GM21515 (cell line): ENCODE data around the gene BMPER.
"Not testable (repeated sequence)": the region's sequence is repeated elsewhere in the genome, so short reads cannot be mapped to it uniquely, and the experiment has no call there.

ENCODE experiments used
- ATAC-seq: cut with Tn5 transposase; IDR thresholded peaks from one replicate; pipeline ENCODE4 v1.9.1; 2021; ENCODE audit not compliant: unreplicated experiment

The BMPER gene

DNA sequence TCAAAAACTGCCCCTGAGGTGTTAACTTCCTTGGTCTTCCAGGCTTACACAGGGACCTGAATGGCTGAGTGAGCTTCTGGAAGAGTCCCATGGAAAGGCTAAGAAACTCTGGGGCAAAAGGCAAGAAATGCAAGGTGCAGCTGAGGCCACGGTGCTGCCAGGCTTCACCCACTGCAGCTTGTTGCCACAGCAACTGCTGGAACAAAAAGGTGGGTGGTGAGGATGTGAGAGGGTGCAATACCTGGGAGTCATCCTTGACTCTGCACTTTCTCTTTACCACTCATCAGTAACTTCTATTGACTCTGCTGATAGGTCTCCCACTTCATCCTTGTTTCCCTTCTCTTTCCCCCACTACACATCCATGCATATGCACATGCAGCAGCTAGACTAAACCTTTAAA lies 258.6 kb downstream of the BMPER start:
- no peak for ATAC-seq

DNA sequence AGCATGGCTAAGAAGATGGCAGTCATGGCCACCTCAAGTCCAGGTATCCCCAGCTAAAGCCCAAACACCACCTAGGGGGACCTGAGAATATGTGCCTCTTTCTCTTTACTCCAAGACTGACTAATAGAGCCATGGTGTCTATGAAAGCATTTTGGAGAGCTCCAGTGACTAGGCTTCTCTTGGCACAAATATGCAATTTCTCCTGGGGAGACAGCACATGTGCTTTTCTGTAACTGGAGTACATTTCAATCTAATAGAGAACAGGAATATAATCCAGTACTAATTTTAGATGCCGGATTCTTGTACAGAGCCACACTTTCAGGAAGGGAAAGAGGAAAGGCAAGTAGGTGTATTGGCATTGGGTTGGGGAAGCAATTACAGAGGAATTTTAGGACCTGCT lies 260.1 kb downstream of the BMPER start:
- ATAC-seq = no peak

DNA sequence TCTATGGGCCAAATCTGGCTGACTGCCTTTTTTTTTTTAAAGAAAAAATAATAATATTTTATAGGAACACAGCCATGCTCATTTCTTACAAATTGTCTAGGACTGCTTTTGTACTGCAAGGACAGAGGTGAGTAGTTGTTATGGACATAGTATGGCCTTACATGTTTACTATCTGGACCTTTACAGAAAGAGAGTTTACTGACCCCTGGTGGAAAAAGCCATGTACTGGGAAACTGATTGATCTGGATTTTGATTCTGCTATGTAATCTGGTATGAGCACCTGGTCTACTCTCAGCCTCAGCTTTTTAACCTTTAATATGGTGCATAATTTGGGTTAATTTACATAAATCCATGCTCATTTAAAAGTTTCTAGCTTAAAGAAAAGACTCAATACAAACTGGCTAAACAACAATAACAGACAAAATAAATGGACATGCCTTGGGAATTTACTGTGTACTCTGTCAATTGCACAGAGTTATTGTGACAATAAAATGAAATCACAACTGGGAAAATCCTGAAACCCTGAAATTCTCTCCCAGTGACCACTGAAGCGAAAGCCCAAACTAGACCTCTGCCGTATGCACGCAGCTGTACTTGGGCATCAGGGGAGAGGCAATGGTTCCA lies 260.7 kb downstream of the BMPER start:
- ATAC-seq = no peak

DNA sequence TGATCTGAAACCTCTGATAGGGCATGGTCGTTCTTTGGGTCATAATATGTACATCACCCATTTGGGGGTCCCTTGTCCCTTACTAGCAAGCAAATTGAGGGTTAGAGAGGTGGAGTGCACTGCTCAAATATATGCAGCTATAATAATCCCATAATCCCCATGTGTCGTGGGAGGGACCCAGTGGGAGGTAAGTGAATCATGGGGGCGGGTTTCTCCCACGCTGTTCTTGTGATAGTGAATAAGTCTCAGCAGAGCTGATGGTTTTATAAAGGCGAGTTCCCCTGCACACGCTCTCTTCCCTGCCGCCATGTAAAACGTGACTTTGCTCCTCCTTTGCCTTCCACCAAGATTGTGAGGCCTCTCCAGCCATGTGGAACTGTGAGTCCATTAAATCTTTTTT lies 262.7 kb downstream of the BMPER start:
- no peak for ATAC-seq

DNA sequence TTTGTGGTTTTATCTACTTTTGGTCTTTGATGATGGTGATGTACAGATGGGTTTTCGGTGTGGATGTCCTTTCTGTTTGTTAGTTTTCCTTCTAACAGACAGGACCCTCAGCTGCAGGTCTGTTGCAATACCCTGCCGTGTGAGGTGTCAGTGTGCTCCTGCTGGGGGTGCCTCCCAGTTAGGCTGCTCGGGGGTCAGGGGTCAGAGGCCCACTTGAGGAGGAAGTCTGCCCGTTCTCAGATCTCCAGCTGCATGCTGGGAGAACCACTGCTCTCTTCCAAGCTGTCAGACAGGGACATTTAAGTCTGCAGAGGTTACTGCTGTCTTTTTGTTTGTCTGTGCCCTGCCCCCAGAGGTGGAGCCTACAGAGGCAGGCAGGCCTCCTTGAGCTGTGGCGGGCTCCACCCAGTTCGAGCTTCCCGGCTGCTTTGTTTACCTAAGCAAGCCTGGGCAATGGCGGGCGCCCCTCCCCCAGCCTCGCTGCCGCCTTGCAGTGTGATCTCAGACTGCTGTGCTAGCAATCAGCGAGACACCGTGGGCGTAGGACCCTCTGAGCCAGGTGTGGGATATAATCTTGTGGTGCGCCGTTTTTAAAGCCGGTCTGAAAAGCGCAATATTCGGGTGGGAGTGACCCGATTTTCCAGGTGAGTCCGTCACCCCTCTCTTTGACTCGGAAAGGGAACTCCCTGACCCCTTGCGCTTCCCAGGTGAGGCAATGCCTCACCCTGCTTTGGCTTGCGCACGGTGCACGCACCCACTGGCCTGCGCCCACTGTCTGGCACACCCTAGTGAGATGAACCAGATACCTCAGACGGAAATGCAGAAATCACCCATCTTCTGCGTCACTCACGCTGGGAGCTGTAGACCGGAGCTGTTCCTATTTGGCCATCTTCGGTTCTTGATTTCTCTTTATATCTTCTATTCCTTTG lies 269.6 kb downstream of the BMPER start:
- not testable (repeated sequence) for ATAC-seq

DNA sequence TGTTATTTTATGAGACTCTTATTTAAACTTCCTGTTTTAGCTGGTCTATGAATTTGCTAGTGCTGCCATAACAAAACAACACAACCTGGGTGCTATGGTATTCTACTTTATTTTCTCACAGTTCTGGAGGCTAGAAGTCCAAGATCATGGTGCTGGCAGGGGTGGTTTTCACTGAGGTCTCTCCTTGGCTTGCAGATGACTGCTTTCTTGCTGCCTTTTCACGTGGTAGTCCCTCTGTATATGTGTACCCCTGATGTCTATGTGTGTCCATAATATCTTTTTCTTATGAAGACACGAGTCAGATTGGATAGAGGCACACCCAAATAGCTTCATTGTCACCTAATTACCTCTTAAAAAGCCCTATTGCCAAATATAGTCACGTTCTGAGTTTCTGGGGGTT lies 270.5 kb downstream of the BMPER start:
- ATAC-seq = no peak

DNA sequence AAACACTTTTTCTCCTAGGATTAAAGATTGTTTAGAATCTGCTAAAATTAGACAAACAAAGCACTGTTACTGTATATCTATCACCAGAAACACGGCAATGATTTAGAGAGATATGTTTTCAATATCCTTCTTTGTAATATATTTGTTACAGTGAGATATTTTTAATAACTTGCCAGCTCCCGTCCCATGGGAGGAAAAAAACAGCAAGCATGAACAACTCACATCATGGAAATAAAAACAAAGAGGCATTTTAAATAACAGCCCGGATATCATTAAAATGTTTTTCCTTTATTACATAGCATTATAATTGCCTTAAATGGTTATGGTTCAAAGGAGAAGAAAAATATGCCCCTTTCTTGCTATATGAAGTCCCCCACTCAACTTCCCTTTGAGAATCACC lies 272.1 kb downstream of the BMPER start:
- ATAC-seq = no peak

DNA sequence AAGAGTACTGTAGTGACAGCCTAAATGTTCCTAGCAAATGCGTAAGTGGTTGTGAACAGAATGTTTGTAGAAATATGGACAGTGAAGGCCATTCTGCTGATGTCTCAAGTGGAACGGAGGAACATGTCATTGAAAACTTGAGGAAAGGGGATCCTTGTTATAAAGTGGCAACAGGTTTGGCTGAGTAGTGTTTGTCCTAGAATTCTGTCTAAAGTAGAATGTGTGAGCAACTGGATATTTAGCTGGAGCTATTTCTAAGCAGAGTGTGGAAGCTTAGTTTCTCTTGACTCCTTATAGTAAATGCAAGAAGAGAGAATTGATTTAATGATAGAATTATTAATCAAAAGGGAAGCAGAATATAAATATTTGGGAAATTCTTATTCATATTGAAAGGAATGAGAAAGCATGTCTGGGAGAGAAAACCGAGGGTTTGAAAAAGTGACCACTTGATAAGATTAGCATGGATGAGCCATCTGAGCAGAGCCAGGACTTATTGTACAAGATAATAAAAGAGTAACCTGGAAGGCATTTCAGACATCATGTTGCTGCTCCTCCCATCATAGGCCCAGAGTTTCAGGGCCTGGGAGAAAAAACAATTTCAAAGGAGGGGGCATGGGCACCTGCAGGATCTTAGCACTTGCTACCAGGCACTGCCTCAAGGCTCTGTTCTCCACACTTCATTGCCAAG lies 276.1 kb downstream of the BMPER start:
- no peak for ATAC-seq

DNA sequence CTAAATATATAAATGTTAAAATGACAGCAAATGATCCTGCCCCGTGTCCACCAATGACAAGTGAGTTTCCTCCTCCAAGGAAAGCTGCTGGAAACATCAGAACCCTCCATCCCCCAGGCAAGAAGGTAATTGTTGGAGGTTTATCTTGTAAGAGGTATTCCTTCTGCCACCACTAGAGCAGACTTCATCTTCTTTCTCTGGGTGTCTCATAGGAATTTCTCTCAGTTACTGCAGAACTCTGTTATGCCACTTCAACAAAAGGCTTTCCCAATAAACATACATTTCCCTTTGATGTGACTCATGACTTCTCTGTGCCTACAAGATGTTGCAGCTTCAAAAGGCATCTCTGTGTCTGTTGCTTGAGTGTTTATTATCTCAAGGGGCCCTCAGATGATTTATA lies 279.1 kb downstream of the BMPER start:
- no peak for ATAC-seq

DNA sequence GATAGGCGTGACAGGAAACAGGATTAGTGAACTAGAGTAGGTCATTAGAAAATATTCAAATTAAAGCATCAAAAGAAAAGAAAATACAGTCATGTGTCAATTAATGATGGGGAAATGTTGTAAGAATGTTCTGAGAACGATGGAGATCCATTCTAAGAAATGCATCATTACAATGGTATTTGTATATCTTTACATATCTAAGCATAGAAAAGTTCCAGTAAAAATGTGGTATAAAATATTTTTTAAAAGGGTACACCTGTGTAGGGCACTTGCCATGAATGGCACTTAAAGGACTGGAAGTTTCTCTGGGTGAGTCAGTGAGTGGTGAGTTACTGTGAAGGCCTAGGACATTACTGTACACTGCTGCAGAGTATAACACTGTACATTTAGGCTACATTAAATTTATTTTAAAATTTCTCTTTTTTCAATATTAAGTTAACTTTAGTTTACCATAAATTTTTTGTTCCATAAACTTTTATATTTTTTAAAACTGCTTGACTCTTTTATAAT lies 282.5 kb downstream of the BMPER start:
- no peak for ATAC-seq

DNA sequence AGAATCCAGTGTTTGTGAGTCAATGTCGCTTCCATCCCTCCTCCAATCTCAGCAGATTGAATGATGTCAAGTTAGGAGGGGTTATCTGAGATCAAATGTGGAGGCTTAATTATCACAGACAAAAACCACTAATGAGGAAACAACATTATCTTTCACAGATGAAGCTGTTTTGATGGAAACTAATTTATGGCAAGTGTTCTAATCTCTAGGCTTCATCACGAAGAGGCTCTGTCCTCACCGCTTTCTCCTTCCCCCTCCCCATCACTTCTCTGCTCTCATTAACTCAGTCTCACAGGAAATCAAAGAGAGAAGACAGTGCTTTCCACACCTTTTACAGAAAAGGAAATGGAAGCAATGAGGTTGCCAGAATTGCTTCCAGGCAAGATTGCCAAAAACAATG lies 283.7 kb downstream of the BMPER start:
- ATAC-seq = no peak

DNA sequence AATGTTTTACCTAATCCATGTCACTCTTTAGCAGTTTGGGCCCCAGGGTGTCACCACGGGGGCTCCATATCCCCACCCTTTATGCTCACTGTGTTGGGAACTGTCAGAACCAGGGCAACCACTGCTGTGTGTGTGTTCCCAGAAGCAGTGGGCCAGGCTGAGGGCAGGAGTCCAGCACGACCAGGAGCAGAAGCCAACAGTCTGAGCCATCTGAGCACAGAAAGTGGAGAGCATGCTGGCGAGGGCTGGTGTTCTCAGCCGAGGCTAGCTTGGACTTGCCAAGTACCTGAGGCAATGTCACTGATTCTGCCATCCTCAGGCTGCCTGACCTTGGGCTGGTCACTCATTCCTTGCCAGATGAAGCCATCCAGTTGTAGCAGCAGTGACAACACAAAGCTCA lies 285.0 kb downstream of the BMPER start:
- ATAC-seq = no peak

DNA sequence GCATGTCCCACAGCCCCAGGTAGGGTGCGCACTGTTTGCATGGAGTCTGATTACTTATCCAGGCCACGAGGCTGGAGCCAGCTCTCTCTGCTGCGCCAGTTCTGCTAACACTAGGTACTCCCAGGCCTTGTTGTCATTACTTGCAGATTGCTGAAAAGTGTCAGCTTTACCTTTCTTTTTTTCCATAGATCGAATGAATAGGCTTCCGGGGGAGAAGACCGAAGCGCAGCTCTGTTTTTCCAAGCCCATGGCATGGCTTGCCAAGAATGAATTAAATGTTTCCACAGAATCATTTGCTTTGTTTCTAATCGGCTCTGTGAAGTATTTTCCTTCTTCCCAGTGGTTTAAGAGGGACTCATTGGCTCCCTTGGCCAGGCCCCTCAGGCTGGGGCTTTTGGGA lies 285.8 kb downstream of the BMPER start:
- ATAC-seq = no peak

DNA sequence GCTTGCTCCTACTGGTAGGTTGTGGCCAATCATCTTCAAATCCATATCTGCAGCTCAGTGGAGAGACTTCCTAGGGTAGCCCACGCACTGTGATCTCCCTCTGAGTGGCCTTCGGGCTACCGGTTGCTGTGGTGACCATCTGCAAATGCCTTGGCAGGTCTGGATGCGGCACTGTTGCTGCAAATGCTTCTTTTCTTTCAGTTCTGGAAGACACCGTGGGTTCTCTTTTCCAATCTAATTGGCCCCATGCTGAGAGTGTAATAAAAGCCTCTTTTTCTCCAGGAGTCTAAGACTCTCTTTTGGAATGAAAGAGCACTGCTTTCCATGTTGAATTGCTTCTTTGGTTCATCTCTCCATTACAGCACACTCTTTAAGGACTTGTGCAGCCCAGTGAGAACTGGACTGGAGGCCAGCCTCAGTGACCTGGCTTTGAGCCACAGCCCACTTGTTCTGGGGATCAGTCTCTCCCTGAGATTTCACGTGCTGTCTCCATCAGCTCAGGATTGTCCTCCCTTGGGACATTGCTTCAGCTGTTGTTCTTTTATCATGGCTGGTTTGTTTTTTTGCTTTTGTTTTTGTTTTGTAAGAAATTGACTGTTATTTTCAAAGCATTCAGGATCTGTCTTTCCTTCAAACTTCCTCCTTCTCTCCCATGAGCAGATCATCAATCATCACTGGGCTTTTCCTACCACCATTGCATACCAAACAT lies 286.6 kb downstream of the BMPER start:
- no peak for ATAC-seq

DNA sequence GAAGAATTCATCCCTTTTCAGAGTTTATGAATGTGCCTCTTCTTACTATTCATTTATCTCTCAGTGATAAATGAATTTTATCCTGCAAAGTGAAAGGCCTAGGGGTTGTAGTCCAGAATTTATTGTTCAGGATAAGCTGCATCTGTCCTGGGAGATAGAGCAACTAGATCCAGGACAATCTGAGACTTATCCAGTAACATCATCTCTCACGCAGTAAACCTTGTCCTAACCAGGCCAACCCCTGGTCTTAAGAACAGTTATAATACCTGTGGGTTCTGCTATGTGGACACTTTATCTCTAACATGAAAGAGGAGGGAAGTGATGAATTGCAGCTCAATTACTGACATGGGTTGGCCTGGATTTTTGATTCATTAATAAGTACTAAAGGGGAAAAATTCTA lies 287.6 kb downstream of the BMPER start:
- ATAC-seq = no peak

DNA sequence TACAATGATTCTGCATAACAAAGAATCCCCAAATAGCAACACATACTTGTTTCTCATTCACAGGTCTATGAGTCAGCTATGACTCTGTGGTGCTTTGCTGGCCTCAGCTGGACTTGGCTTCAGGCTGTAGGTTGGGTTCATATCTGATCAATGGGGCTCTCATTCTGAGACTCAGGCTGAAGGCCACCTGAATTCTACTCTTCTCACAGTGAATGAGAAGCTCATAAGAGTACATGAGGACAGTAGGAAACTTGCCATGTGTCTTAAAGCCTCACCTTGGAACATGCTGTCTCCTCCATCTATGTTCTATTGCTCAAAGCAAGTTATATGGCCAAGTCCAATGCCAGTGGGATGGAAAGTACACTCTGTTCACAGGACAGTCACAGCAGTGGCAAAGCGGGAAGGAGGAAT lies 292.9 kb downstream of the BMPER start:
- ATAC-seq = no peak
